SU-DHL-6 (cell line): Measurements from ENCODE around the gene UBE2E2.
"Not testable (repeated sequence)": the region's sequence is repeated elsewhere in the genome, so short reads cannot be mapped to it uniquely, and the experiment has no call there.

ENCODE experiments used
- H2AFZ ChIP-seq: fragments of 200-600 bp; sonication (generic); 2 replicates; pipeline ENCODE4 v1.6.1; 2014; ENCODE audit warnings: low read depth, mild to moderate bottlenecking, moderate library complexity, mixed read lengths, antibody characterized with exemption, low read length; ENCODE audit not compliant: severe bottlenecking
- H3F3A ChIP-seq: fragments of 200-600 bp; shearing (Covaris generic); 2 replicates; pipeline ENCODE4 v1.6.0; 2016; ENCODE audit warnings: antibody characterized with exemption, mild to moderate bottlenecking; ENCODE audit not compliant: insufficient read depth
- H3K27ac ChIP-seq: fragments of 200-600 bp; sonication (generic); 2 replicates; pipeline ENCODE4 v1.5.1; 2016; ENCODE audit warnings: low read depth, mild to moderate bottlenecking, low read length, moderate library complexity, mixed read lengths
- H3K27me3 ChIP-seq: fragments of 200-600 bp; sonication (generic), shearing (Covaris generic); 2 replicates; pipeline ENCODE4 v1.6.0; 2014; ENCODE audit warnings: mild to moderate bottlenecking, low read length
- H3K36me3 ChIP-seq: fragments of 200-600 bp; sonication (generic); 2 replicates; pipeline ENCODE4 v1.6.1; 2014; ENCODE audit warnings: mild to moderate bottlenecking, low read length, mixed read lengths
- H3K4me2 ChIP-seq: fragments of 300-600, 200-600 bp; shearing (Covaris generic), sonication (generic); 2 replicates; pipeline ENCODE4 v1.6.0; 2014; ENCODE audit warnings: low read length, low read depth, mild to moderate bottlenecking; ENCODE audit not compliant: poor library complexity, severe bottlenecking
- H3K4me3 ChIP-seq: fragments of 200-600 bp; sonication (generic); 2 replicates; pipeline ENCODE4 v1.5.1; 2014; ENCODE audit warnings: antibody characterized with exemption, low read length, mild to moderate bottlenecking, mixed read lengths; ENCODE audit not compliant: insufficient read depth, poor library complexity, severe bottlenecking
- H3K79me2 ChIP-seq: fragments of 200-600 bp; sonication (generic); 2 replicates; pipeline ENCODE4 v1.6.1; 2014; ENCODE audit warnings: mild to moderate bottlenecking, low read length, moderate library complexity; ENCODE audit not compliant: insufficient read depth
- H3K9ac ChIP-seq: fragments of 200-600 bp; sonication (generic); 2 replicates; pipeline ENCODE4 v1.7.0; 2014; ENCODE audit warnings: mild to moderate bottlenecking, low read length
- H3K9me2 ChIP-seq: fragments of 200-600 bp; sonication (generic); replicated peaks from 2 replicates; pipeline ENCODE4 v1.6.1; 2014; ENCODE audit warnings: low read length; ENCODE audit not compliant: insufficient read depth
- H3K9me3 ChIP-seq: fragments of 200-600 bp; sonication (generic); 2 replicates; pipeline ENCODE4 v1.6.1; 2014; ENCODE audit warnings: low read length, mixed read lengths; ENCODE audit not compliant: insufficient read depth
- H4K20me1 ChIP-seq: fragments of 200-600 bp; sonication (generic); 2 replicates; pipeline ENCODE4 v1.6.1; 2014; ENCODE audit warnings: low read depth, mild to moderate bottlenecking, antibody characterized with exemption, low read length, moderate library complexity, mixed read lengths
- EZH2phosphoT487 ChIP-seq: fragments of 200-600 bp; sonication (generic), shearing (Covaris generic); conservative IDR thresholded peaks from 2 replicates; pipeline ENCODE4 v1.6.1; 2018; ENCODE audit warnings: mild to moderate bottlenecking, antibody characterized with exemption, low read length, moderate library complexity, mixed read lengths
- TF ChIP-seq, protein P1 (sequence below): fragments of 200-600 bp; sonication (generic); IDR thresholded peaks from one replicate; pipeline ENCODE4 v1.5.1; 2017; ENCODE audit warnings: antibody characterized with exemption, mild to moderate bottlenecking, low read length, moderate library complexity; ENCODE audit not compliant: insufficient read depth, poor library complexity, severe bottlenecking

UBE2E2 gene

DNA sequence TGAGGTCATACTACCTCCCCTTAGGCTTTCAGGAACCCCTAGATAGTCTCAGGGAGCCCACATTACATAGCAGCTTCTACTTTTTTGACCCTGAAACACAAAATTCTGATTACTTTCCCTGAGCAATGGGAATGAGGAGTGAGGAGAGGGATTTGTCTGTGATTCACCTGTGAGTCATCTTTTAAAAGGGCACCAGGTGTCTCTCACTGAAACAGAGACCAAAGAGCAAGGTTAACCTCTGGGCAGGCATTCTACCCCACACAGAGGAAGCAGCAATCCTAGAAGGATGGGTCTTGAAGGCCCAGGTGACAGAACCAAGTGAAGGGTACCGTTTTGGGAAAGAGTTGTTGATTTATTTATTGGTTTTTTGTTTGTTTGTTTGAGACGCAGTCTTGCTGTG is 31.1 kb upstream of the UBE2E2 start:
- no peaks in the 10 kb centered on the region for H4K20me1 ChIP-seq
- no peaks in the 10 kb centered on the region for H3K79me2 ChIP-seq
- no peaks in the 10 kb centered on the region for H3F3A ChIP-seq
- H3K9ac ChIP-seq: no peak overlapping the region
- H3K4me3 ChIP-seq: no peak overlapping the region
- no peaks in the 10 kb centered on the region for H3K9me2 ChIP-seq
- H3K27me3 ChIP-seq: no peaks in the 10 kb centered on the region
- no peak for TF ChIP-seq EZH2phosphoT487
- TF ChIP-seq, protein P1, sequence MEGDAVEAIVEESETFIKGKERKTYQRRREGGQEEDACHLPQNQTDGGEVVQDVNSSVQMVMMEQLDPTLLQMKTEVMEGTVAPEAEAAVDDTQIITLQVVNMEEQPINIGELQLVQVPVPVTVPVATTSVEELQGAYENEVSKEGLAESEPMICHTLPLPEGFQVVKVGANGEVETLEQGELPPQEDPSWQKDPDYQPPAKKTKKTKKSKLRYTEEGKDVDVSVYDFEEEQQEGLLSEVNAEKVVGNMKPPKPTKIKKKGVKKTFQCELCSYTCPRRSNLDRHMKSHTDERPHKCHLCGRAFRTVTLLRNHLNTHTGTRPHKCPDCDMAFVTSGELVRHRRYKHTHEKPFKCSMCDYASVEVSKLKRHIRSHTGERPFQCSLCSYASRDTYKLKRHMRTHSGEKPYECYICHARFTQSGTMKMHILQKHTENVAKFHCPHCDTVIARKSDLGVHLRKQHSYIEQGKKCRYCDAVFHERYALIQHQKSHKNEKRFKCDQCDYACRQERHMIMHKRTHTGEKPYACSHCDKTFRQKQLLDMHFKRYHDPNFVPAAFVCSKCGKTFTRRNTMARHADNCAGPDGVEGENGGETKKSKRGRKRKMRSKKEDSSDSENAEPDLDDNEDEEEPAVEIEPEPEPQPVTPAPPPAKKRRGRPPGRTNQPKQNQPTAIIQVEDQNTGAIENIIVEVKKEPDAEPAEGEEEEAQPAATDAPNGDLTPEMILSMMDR: no peak
- H3K36me3 ChIP-seq: no peaks in the 10 kb centered on the region
- no peak overlapping the region for H3K27ac ChIP-seq
- no peak overlapping the region for H2AFZ ChIP-seq
- H3K9me3 ChIP-seq: no peaks in the 10 kb centered on the region
- no peak overlapping the region for H3K4me2 ChIP-seq

DNA sequence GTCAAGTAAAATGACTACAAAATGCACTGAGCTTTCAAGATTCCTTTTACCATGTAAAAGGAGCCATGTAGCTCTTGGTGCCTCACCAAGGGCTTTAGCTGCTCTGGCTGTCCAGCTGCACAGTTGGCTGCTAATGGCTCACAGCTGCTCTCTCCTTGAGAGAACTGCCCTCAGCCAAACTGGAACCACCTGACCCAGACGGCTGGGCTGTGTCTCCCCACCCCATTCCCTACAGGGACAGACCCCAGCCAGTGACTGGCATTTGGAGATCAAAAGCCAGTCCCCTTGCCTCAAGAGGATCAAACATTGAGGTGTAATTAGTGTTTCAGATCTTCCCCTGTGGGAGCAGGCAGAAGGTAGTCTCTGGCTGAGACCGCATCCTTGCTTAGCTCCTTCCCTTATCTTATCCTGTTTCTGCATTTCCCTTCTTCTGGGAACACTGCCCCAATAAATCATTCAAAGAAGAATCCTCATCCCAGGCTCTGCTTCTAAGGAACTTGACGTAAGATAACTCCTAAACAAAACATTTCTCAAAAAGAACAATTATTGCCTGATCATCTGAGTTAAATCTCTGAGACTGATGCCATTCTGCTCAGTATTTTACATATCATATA is 28.6 kb upstream of the UBE2E2 start:
- Histone ChIP-seq H4K20me1 (no peaks in the 10 kb centered on the region), H3F3A (no peaks in the 10 kb centered on the region), H3K4me2 (no peak overlapping the region), H3K4me3 (no peak overlapping the region), H3K27ac (no peak overlapping the region), H3K27me3 (no peaks in the 10 kb centered on the region), H3K9me3 (no peaks in the 10 kb centered on the region), H3K79me2 (no peaks in the 10 kb centered on the region), H2AFZ (no peak overlapping the region), H3K9me2 (no peaks in the 10 kb centered on the region), H3K36me3 (no peaks in the 10 kb centered on the region), H3K9ac (no peak overlapping the region)
- no peak for TF ChIP-seq EZH2phosphoT487
- TF ChIP-seq, protein P1: no peak

DNA sequence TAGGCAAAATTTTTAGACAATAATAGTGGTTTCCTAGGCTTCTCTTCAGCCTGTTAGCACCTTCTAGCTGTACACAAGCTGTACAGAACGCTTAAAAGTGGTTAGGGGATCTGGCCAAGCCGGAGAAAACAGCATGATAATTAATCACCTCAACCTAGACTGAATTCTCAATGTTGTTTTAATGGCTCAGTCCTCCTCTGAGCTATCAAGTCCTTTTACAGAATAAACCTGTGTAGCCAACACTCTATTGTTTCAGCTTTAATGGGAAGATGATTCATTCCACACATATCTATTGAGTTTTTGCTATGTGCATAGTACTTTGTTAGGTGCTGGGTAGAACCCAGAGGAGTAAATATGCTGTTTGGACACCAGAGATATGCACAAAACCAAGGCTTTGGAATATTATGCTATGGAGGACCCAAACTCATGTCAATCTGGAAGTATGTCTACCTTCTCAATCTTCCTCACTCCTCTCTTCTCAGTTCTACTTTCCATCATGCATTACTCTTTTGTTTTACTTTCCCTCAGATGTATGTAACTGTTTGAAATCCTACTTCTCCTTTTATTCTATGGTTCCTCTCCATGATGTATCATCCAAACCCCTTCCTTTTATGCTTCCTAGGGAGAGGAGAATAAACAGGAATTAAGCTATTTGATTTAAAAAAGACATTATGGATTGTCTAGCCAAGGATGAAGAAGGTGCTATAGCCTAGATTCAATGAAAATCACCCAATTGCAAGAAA is 27.6 kb upstream of the UBE2E2 start:
- no peaks in the 10 kb centered on the region for H3K79me2 ChIP-seq
- no peak overlapping the region for H3K27ac ChIP-seq
- H3K36me3 ChIP-seq: no peaks in the 10 kb centered on the region
- H3K4me3 ChIP-seq: no peak overlapping the region
- H3K9ac ChIP-seq: no peak overlapping the region
- no peaks in the 10 kb centered on the region for H3K27me3 ChIP-seq
- TF ChIP-seq, protein P1: no peak
- TF ChIP-seq EZH2phosphoT487: no peak
- no peaks in the 10 kb centered on the region for H3K9me3 ChIP-seq
- H4K20me1 ChIP-seq: no peaks in the 10 kb centered on the region
- no peak overlapping the region for H2AFZ ChIP-seq
- no peaks in the 10 kb centered on the region for H3K9me2 ChIP-seq
- H3K4me2 ChIP-seq: no peak overlapping the region
- no peaks in the 10 kb centered on the region for H3F3A ChIP-seq

DNA sequence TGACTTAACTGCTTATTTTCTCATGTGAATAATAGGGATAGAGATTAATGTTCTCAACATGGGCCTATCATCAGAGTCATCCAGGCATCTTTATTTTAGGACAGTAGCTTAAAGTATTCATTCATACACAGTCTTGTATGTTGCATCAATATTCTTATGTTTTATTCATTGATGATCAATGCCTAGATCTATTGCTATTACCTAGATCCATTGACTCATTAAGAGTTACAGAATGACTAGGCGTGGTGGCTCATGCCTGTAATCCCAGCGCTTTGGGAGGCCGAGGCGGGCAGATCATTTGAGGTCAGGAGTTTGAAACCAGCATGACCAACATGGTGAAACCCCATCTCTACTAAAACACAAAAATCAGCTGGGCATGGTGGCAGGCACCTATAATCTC is 26.3 kb upstream of the UBE2E2 start:
- not testable (repeated sequence) for H3K36me3 ChIP-seq, H3K9me3 ChIP-seq, H3K4me2 ChIP-seq, H3K9me2 ChIP-seq, H2AFZ ChIP-seq, H4K20me1 ChIP-seq, H3K9ac ChIP-seq, H3K27me3 ChIP-seq, H3K4me3 ChIP-seq, H3F3A ChIP-seq, H3K27ac ChIP-seq, H3K79me2 ChIP-seq
